Ovary (tissue), 10 donors: ENCODE data around the gene SLC39A3. TPM values are rescaled to one million over a fixed set of nuclear protein-coding genes. Genes with fewer than 3 reads are reported as not detected.

ENCODE experiments used
- DNase-seq, 5 donors: peaks; one replicate each; pipeline ENCODE4 v3.0.0-alpha.2; 2019 to 2020
- H3K27ac ChIP-seq, 2 donors: fragments of 200-600 bp; one replicate each; pipeline versions ENCODE4 v1.5.1 to v1.8.0; 2019 to 2022
- H3K27me3 ChIP-seq: fragments of 200-600 bp; one replicate; pipeline ENCODE4 v1.8.0; 2022
- H3K36me3 ChIP-seq: fragments of 200-600 bp; sonication (generic); one replicate; pipeline ENCODE4 v1.5.1; 2019
- H3K4me1 ChIP-seq: one replicate; pipeline ENCODE4 v1.8.1; 2013; ENCODE audit warnings: mild to moderate bottlenecking, moderate library complexity; ENCODE audit not compliant: insufficient read depth
- H3K4me3 ChIP-seq: fragments of 200-600 bp; sonication (generic); one replicate; pipeline ENCODE4 v1.5.1; 2017
- H3K9me3 ChIP-seq, 2 donors: fragments of 200-600 bp in 1 of 2; sonication (generic) in 1 of 2; one replicate each; pipeline versions ENCODE4 v1.5.1 to v1.8.1; 2013 to 2019; ENCODE audit warnings: mild to moderate bottlenecking in 1 of 2, moderate library complexity in 1 of 2
- EP300 ChIP-seq: sonication (generic); formaldehyde crosslinking; IDR thresholded peaks from one replicate; pipeline ENCODE4 v1.6.1; 2017; ENCODE audit warnings: antibody characterized with exemption
- POLR2A ChIP-seq: fragments of 450-650 bp; IDR thresholded peaks from one replicate; pipeline ENCODE4 v1.6.1; 2017; ENCODE audit warnings: antibody characterized with exemption, mild to moderate bottlenecking, moderate library complexity
- WGBS, 3 donors: extraction: QIAGEN DNeasy Blood & Tissue Kit in 1 of 3; methylation state at CpG; one replicate each; pipeline versions ENCODE4 v1.1.5 to v1.1.7; 2013 to 2017; 5-methylcytosine and 5-hydroxymethylcytosine counted together
- intact Hi-C, 4 donors: fragments of 100-400 bp; cut with DNase I; formaldehyde crosslinking; loops; one replicate each; pipeline versions ENCODE4 v1.11.0 to v1.15.1; 2022 to 2023
- long read RNA-seq, 3 donors: library from polyadenylated mRNA in 2 of 3; unstranded in 2 of 3; transcript quantifications; one replicate each; pipeline ENCODE4 v2.0.0 and lab custom pipeline, GENCODE V29; 2021 to 2026
- polyA plus RNA-seq, 2 donors: library from polyadenylated mRNA; stranded (reverse); fragments of 200-250 nt in 1 of 2; fragments of 350-450 nt in 1 of 2; fragmentation: Illumina TruSeq in 1 of 2; extraction: RNeasy Lipid Tissue Mini Kit (QIAGEN cat#74804) in 1 of 2; gene quantifications; one replicate each; pipeline ENCODE4 v1.2.3, GENCODE V29; 2013 to 2014
- total RNA-seq, 7 donors: library from RNA; depleted of rRNA in 2 of 7; stranded (reverse); fragments of >200 nt in 2 of 7; fragmentation: NEBNext Ultra II Directional in 3 of 7; extraction: Animal tissue kit (Norgen Biotek cat#: 25700) in 3 of 7; gene quantifications; one replicate each; pipeline versions ENCODE4 v1.1.0 to v1.2.4, GENCODE V29; 2016 to 2023
- TF ChIP-seq, protein P1 (sequence below), 3 donors: fragments of 450-650 bp in 2 of 3; fragments of 200-600 bp in 1 of 3; IDR thresholded peaks; one replicate each; pipeline versions ENCODE4 v1.5.1 to v1.8.0; 2016 to 2022; ENCODE audit warnings: antibody characterized with exemption in 3 of 3, mild to moderate bottlenecking in 1 of 3
- donor health status: DM: no; HTN: no; CAD: no; lungs with moderate emphysema.
- donor health status: DM: no; HTN: no; CAD: no.
- donor health status: Bipolar disorder and iron deficiency.
- donor health status: DM: yes; HTN: yes; CAD: no.
- donor health status: DM: no; HTN: no; CAD: no.
- donor health status: DM: yes; HTN: yes; CAD: no.

The SLC39A3 gene, protein sequence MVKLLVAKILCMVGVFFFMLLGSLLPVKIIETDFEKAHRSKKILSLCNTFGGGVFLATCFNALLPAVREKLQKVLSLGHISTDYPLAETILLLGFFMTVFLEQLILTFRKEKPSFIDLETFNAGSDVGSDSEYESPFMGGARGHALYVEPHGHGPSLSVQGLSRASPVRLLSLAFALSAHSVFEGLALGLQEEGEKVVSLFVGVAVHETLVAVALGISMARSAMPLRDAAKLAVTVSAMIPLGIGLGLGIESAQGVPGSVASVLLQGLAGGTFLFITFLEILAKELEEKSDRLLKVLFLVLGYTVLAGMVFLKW
- total RNA-seq (10 to 100 TPM; 12.2 to 40.2 (median 18.3) TPM), polyA plus RNA-seq (10 to 100 TPM; 11.6 to 18.2 TPM)
- long read RNA-seq, donor 1, transcript SLC39A3-201 (3 exons, 1,502 nt), result major isoform, 153 of 188 reads
- long read RNA-seq, donor 1, partial matches to known transcripts, result 22 of 188 reads
- long read RNA-seq, donor 1, other reads (novel, unspliced or antisense), result 10 of 188 reads
- long read RNA-seq, donor 2, transcript SLC39A3-201 (3 exons, 1,502 nt), result major isoform, 20 of 23 reads
- long read RNA-seq, donor 2, partial matches to known transcripts, result 0 of 23 reads
- long read RNA-seq, donor 2, other reads (novel, unspliced or antisense), result 0 of 23 reads
- long read RNA-seq, donor 3, transcript SLC39A3-201 (3 exons, 1,502 nt), result major isoform, 48 of 61 reads
- long read RNA-seq, donor 3, partial matches to known transcripts, result 8 of 61 reads
- long read RNA-seq, donor 3, other reads (novel, unspliced or antisense), result 3 of 61 reads

DNA sequence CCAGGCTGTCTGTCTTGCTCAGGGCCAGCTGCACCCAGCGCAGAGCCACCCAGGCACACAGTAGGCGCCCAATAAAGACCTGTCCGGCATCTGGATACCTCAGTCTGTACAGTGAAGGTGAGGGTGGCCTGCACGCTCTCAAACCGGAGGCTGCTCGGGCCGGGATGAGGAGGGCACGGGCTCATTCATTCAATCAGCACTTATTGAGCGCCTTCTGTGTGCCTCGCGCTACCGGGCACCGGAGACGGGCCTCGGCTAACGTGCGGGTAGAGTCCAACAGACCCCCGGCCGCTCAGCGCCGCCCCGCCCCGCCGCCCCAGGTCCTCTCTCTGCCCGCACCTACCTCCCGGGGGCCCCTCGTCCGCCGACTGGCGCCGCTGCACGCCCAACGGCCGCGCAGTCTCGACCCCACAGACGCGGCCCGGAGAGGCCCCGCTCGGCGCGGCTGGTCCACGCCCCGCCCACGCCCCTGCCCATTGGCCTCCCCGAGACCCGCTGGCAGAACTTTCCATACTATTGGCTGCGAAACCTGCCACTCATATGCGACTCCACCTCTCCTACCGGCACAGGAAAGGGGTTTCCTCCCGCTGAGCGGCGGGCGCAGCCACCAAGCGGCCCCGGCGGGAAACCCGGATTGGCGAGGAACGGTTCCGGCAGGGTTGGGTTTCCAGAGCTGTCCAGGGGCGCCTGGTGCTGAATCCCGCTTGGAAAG, at the start of gene SLC39A3:
TSS of gene SLC39A3 (minus strand) at position 416 of the 712 bp plus-strand sequence. CDS start 2,760 bp downstream, outside the sequence.
- Histone ChIP-seq H3K36me3 (no peaks in the 10 kb centered on the region), H3K4me1 (peaks cover 5% of the 10 kb centered on the region), H3K27ac (peak within 1 kb of the TSS in 1 of 2 donors; percentile 36), H3K27me3 (no peaks in the 10 kb centered on the region), H3K9me3 (no peaks in the 10 kb centered on the region), H3K4me3 (peak within 1 kb of the TSS; percentile 88)
- TF ChIP-seq EP300, result no peak
- TF ChIP-seq, protein P1, sequence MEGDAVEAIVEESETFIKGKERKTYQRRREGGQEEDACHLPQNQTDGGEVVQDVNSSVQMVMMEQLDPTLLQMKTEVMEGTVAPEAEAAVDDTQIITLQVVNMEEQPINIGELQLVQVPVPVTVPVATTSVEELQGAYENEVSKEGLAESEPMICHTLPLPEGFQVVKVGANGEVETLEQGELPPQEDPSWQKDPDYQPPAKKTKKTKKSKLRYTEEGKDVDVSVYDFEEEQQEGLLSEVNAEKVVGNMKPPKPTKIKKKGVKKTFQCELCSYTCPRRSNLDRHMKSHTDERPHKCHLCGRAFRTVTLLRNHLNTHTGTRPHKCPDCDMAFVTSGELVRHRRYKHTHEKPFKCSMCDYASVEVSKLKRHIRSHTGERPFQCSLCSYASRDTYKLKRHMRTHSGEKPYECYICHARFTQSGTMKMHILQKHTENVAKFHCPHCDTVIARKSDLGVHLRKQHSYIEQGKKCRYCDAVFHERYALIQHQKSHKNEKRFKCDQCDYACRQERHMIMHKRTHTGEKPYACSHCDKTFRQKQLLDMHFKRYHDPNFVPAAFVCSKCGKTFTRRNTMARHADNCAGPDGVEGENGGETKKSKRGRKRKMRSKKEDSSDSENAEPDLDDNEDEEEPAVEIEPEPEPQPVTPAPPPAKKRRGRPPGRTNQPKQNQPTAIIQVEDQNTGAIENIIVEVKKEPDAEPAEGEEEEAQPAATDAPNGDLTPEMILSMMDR (IDR thresholded peaks at IDR 0.05), result peak in 2 of 3 donors; percentile 31 to 73
- intact Hi-C loops, result loop anchor here in 1 of 4 donors (5.0 kb wide), 1 partner anchor 92 kb away; no protein-coding TSS in a partner anchor
- peak; percentile 98 to 100 (median 99) for DNase-seq
- 0 to 1% (median 0%) methylated on average over 23 to 64 of the region's 64 CpGs for WGBS, 3 donors

DNA sequence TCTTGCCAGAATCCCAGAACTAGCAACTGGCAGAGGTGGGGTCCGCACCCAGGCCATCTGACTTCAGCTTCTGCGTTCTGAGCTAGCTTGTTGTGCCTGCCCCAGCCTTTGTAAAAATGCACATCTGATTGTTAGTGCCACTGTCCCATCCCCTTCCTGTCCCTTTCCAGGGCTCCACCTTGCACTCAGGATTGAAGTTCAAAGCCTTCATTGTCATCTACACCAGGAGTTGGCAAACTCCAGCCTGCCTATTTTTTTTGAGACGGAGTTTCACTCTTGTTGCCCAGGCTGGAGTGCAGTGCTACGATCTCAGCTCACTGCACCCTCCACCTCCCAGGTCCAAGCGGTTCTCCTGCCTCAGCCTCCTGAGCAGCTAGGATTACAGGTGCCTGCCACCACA, 48.4 kb upstream of the SLC39A3 start:
- 95 to 99% (median 97%) methylated on average over 5 of the region's 5 CpGs for WGBS, 3 donors
- Histone ChIP-seq H3K27ac (no peak overlapping the region), H3K4me3 (no peak overlapping the region), H3K9me3 (no peaks in the 10 kb centered on the region), H3K4me1 (peaks cover 20% of the 10 kb centered on the region), H3K27me3 (no peaks in the 10 kb centered on the region), H3K36me3 (no peaks in the 10 kb centered on the region)
- no peak for DNase-seq
- no peak for TF ChIP-seq EP300
- TF ChIP-seq POLR2A, result no peak
- intact Hi-C loops, result no loop called here

- Histone ChIP-seq H3K4me1 (peaks cover 20% of the 10 kb centered on the region), H3K36me3 (no peaks in the 10 kb centered on the region), H3K27me3 (no peaks in the 10 kb centered on the region), H3K4me3 (no peak overlapping the region), H3K27ac (no peak overlapping the region), H3K9me3 (no peaks in the 10 kb centered on the region)
- TF ChIP-seq POLR2A, result no peak
- TF ChIP-seq, protein P1 (IDR thresholded peaks at IDR 0.05), result no peak
- TF ChIP-seq EP300, result no peak
- whole genome bisulfite sequencing, 3 donors, result 78 to 79% (median 79%) methylated on average over 8 of the region's 8 CpGs
- no peak for DNase-seq
- intact Hi-C loops, result no loop called here
Observed at GRCh38 chr19:2787115-2787514, 47.3 kb upstream of the SLC39A3 start.

GRCh38 chr19:2785244-2785997, 45.6 kb upstream of the SLC39A3 start, which contains the start of gene THOP1:
THOP1 (plus strand) TSS chr19:2785503; CDS start chr19:2785663, 160 bp downstream.
- H3K27me3 ChIP-seq, result no peaks in the 10 kb centered on the region
- no peak for TF ChIP-seq EP300
- TF ChIP-seq, protein P1 (IDR thresholded peaks at IDR 0.05), result peak in 1 of 3 donors; percentile 18
- TF ChIP-seq POLR2A, result peak; percentile 57
- no peaks in the 10 kb centered on the region for H3K36me3 ChIP-seq
- intact Hi-C loops, result no loop called here
- peak within 1 kb of the TSS; percentile 95 for H3K4me3 ChIP-seq
- H3K9me3 ChIP-seq, result no peaks in the 10 kb centered on the region
- 0 to 1% (median 0%) methylated on average over 53 to 78 of the region's 78 CpGs for WGBS, 3 donors
- no peak within 1 kb of the TSS for H3K27ac ChIP-seq
- peak; percentile 98 to 99 (median 99) for DNase-seq
- peaks cover 9% of the 10 kb centered on the region for H3K4me1 ChIP-seq
